NK-92 treated with Interleukin-12 subunit alpha and Interleukin-12 subunit beta, amount 100 ng/mL, for 24 hours (cell line): ENCODE data around the gene ASPG.

Experiments used
- DNase-seq: peaks from one replicate; lab custom pipeline; 2025; lab: John Stamatoyannopoulos, UW

ASPG gene

GRCh38 chr14:104075530-104076151, 9.9 kb upstream of the ASPG start:
- DNase-seq = no peak

GRCh38 chr14:104076743-104077142, 8.8 kb upstream of the ASPG start:
- no peak for DNase-seq

GRCh38 chr14:104078031-104078455, 7.5 kb upstream of the ASPG start:
- peak; percentile 66 for DNase-seq

GRCh38 chr14:104080376-104081260, 4.9 kb upstream of the ASPG start:
- DNase-seq = no peak

- no peak for DNase-seq
Observed at GRCh38 chr14:104081261-104081835, 4.2 kb upstream of the ASPG start.

GRCh38 chr14:104081951-104082464, 3.5 kb upstream of the ASPG start:
- DNase-seq = no peak

GRCh38 chr14:104082807-104083206, 2.7 kb upstream of the ASPG start:
- DNase-seq = no peak

GRCh38 chr14:104084251-104085002, 1.1 kb upstream of the ASPG start:
- DNase-seq = no peak

- DNase-seq = no peak
Observed at GRCh38 chr14:104085889-104086201, 345 bp downstream of the ASPG start.

- no peak for DNase-seq
Observed at GRCh38 chr14:104086210-104086660, 735 bp downstream of the ASPG start.

GRCh38 chr14:104086661-104087461, 1.4 kb downstream of the ASPG start:
- DNase-seq = no peak

- no peak for DNase-seq
Observed at GRCh38 chr14:104087505-104087904, 2.0 kb downstream of the ASPG start.

- no peak for DNase-seq
Observed at GRCh38 chr14:104087981-104088850, 2.7 kb downstream of the ASPG start.

GRCh38 chr14:104090071-104090748, 4.7 kb downstream of the ASPG start:
- no peak for DNase-seq

GRCh38 chr14:104091061-104091926, 5.8 kb downstream of the ASPG start:
- no peak for DNase-seq

GRCh38 chr14:104091927-104092771, 6.6 kb downstream of the ASPG start:
- no peak for DNase-seq

GRCh38 chr14:104092931-104093365, 7.4 kb downstream of the ASPG start:
- DNase-seq = no peak
